Nephron (organoid): ENCODE results near the gene AGAP1.

Source experiments
- H3K27ac Mint-ChIP-seq, 3 experiments: 2 replicates each; pipeline ENCODE4 v1.8.0; 2020; ENCODE audit warnings: mixed read lengths in 3 of 3, mild to moderate bottlenecking in 2 of 3, moderate library complexity in 1 of 3
- H3K27me3 Mint-ChIP-seq: 2 replicates; pipeline ENCODE4 v1.8.0; 2021; ENCODE audit warnings: low read depth, mild to moderate bottlenecking, moderate library complexity, mixed read lengths
- H3K36me3 Mint-ChIP-seq: 2 replicates; pipeline ENCODE4 v1.8.0; 2020; ENCODE audit warnings: low read depth, mixed read lengths
- H3K4me1 Mint-ChIP-seq: 2 replicates; pipeline ENCODE4 v1.8.0; 2020; ENCODE audit warnings: mixed read lengths
- H3K4me3 Mint-ChIP-seq, 3 experiments: 2 replicates each; pipeline ENCODE4 v1.8.0; 2020; ENCODE audit warnings: mild to moderate bottlenecking in 3 of 3, mixed read lengths in 3 of 3, moderate library complexity in 2 of 3
- H3K9me3 Mint-ChIP-seq: 2 replicates; pipeline ENCODE4 v1.8.0; 2020; ENCODE audit warnings: mixed read lengths
- CTCF ChIP-seq, 3 experiments: fragments of 200-600 bp; sonication (generic); IDR thresholded peaks; one replicate each; pipeline ENCODE4 v1.5.0; 2021; ENCODE audit warnings: antibody characterized with exemption in 3 of 3; ENCODE audit not compliant: unreplicated experiment in 3 of 3

The AGAP1 gene

GRCh38 chr2:235883675-235884074, 389.8 kb downstream of the AGAP1 start:
- H3K27ac Mint-ChIP-seq, result no peak overlapping the region
- H3K9me3 Mint-ChIP-seq, result no peaks in the 10 kb centered on the region
- no peaks in the 10 kb centered on the region for H3K27me3 Mint-ChIP-seq
- peaks cover 33% of the 10 kb centered on the region for H3K36me3 Mint-ChIP-seq
- no peak for TF ChIP-seq CTCF (IDR thresholded peaks at IDR 0.05; ENCODE audit: unreplicated experiment in 3 of 3)
- no peak overlapping the region for H3K4me3 Mint-ChIP-seq
- no peaks in the 10 kb centered on the region for H3K4me1 Mint-ChIP-seq

GRCh38 chr2:235889302-235889630, 395.4 kb downstream of the AGAP1 start:
- peaks cover 36% of the 10 kb centered on the region for H3K36me3 Mint-ChIP-seq
- H3K4me3 Mint-ChIP-seq, result no peak overlapping the region
- no peaks in the 10 kb centered on the region for H3K27me3 Mint-ChIP-seq
- H3K9me3 Mint-ChIP-seq, result no peaks in the 10 kb centered on the region
- no peaks in the 10 kb centered on the region for H3K4me1 Mint-ChIP-seq
- TF ChIP-seq CTCF (IDR thresholded peaks at IDR 0.05; ENCODE audit: unreplicated experiment in 3 of 3), result no peak
- H3K27ac Mint-ChIP-seq, result no peak overlapping the region

- H3K27ac Mint-ChIP-seq, result no peak overlapping the region
- H3K36me3 Mint-ChIP-seq, result peaks cover 50% of the 10 kb centered on the region
- H3K9me3 Mint-ChIP-seq, result peaks cover 5% of the 10 kb centered on the region
- H3K4me3 Mint-ChIP-seq, result no peak overlapping the region
- TF ChIP-seq CTCF (IDR thresholded peaks at IDR 0.05; ENCODE audit: unreplicated experiment in 3 of 3), result no peak
- H3K4me1 Mint-ChIP-seq, result no peaks in the 10 kb centered on the region
- no peaks in the 10 kb centered on the region for H3K27me3 Mint-ChIP-seq
These were observed 399.4 kb downstream of the AGAP1 start for GRCh38 chr2:235893129-235893698.

- Mint-ChIP-seq H3K4me3 (no peak overlapping the region), H3K36me3 (peaks cover 50% of the 10 kb centered on the region), H3K4me1 (no peaks in the 10 kb centered on the region), H3K27me3 (no peaks in the 10 kb centered on the region), H3K9me3 (peaks cover 5% of the 10 kb centered on the region), H3K27ac (no peak overlapping the region)
- TF ChIP-seq CTCF (IDR thresholded peaks at IDR 0.05; ENCODE audit: unreplicated experiment in 3 of 3), result no peak
These were observed 401.0 kb downstream of the AGAP1 start for GRCh38 chr2:235894839-235895238.

- H3K36me3 Mint-ChIP-seq, result peaks cover 55% of the 10 kb centered on the region
- no peaks in the 10 kb centered on the region for H3K27me3 Mint-ChIP-seq
- peaks cover 5% of the 10 kb centered on the region for H3K9me3 Mint-ChIP-seq
- H3K4me3 Mint-ChIP-seq, result no peak overlapping the region
- no peak overlapping the region for H3K27ac Mint-ChIP-seq
- no peaks in the 10 kb centered on the region for H3K4me1 Mint-ChIP-seq
- TF ChIP-seq CTCF (IDR thresholded peaks at IDR 0.05; ENCODE audit: unreplicated experiment in 3 of 3), result no peak
These were observed 402.2 kb downstream of the AGAP1 start for GRCh38 chr2:235896061-235896460.

GRCh38 chr2:235897992-235898391, 404.1 kb downstream of the AGAP1 start:
- no peaks in the 10 kb centered on the region for H3K4me1 Mint-ChIP-seq
- no peaks in the 10 kb centered on the region for H3K27me3 Mint-ChIP-seq
- TF ChIP-seq CTCF (IDR thresholded peaks at IDR 0.05; ENCODE audit: unreplicated experiment in 3 of 3), result no peak
- H3K36me3 Mint-ChIP-seq, result peaks cover 54% of the 10 kb centered on the region
- peaks cover 5% of the 10 kb centered on the region for H3K9me3 Mint-ChIP-seq
- no peak overlapping the region for H3K27ac Mint-ChIP-seq
- no peak overlapping the region for H3K4me3 Mint-ChIP-seq
